Left lung (tissue), 10 donors: ENCODE data around the gene ASCC1. TPM values are rescaled to one million over a fixed set of nuclear protein-coding genes. Genes with fewer than 3 reads are reported as not detected.
"Not testable (repeated sequence)": the region's sequence is repeated elsewhere in the genome, so short reads cannot be mapped to it uniquely, and the experiment has no call there.

Source experiments
- ATAC-seq: fragments of 200-7000 bp; cut with Tn5 transposase; one replicate; pipeline ENCODE4 v1.9.1; 2020; ENCODE audit warnings: moderate library complexity
- DNase-seq, 4 donors: peaks; one replicate each; pipeline ENCODE4 v3.0.0-alpha.2; 2013 to 2020
- H3K27ac ChIP-seq, 2 donors: fragments of 200-600 bp; sonication (generic) in 1 of 2; one replicate each; pipeline versions ENCODE4 v1.5.0 to v1.8.0; 2020 to 2021
- H3K27me3 ChIP-seq, 2 donors: fragments of 200-600 bp; sonication (generic) in 1 of 2; one replicate each; pipeline versions ENCODE4 v1.5.0 to v1.8.0; 2020 to 2021
- H3K36me3 ChIP-seq, 2 donors: fragments of 200-600 bp; sonication (generic) in 1 of 2; one replicate each; pipeline versions ENCODE4 v1.5.0 to v1.8.0; 2020 to 2021
- H3K4me1 ChIP-seq, 2 donors: fragments of 200-600 bp; one replicate each; pipeline ENCODE4 v1.8.0; 2021
- H3K4me3 ChIP-seq, 2 donors: fragments of 200-600 bp; sonication (generic) in 1 of 2; one replicate each; pipeline versions ENCODE4 v1.5.0 to v1.8.0; 2020 to 2021; ENCODE audit warnings: mild to moderate bottlenecking in 1 of 2
- H3K9me3 ChIP-seq, 2 donors: fragments of 200-600 bp; sonication (generic) in 1 of 2; one replicate each; pipeline versions ENCODE4 v1.5.0 to v1.8.0; 2020 to 2021
- CTCF ChIP-seq, 2 donors: fragments of 200-600 bp; sonication (generic) in 1 of 2; IDR thresholded peaks; one replicate each; pipeline versions ENCODE4 v1.5.0 to v1.8.0; 2021; ENCODE audit warnings: antibody characterized with exemption in 2 of 2
- intact Hi-C, 2 donors: fragments of 100-400 bp; cut with DNase I; formaldehyde crosslinking; loops; one replicate each; pipeline versions ENCODE4 v1.11.2 to v1.14.2; 2022
- polyA plus RNA-seq, 6 donors: library from polyadenylated mRNA; unstranded; fragments of 120-200 nt; gene quantifications; one replicate each; pipeline ENCODE4 v1.2.1, GENCODE V29; 2013; ENCODE audit not compliant: insufficient read length in 6 of 6
- total RNA-seq, 2 donors: library from RNA; stranded (reverse); fragmentation: NEBNext Ultra II Directional; extraction: Animal tissue kit (Norgen Biotek cat#: 25700); gene quantifications; one replicate each; pipeline ENCODE4 v1.2.1, GENCODE V29; 2021
- donor health status: DM: no; HTN: yes; CAD: no.
- donor health status: DM: no; HTN: no; CAD: no.

Gene ASCC1
- total and polyA plus RNA-seq, 8 donors, result 27.0 to 48.2 (median 37.4) TPM

- peak overlapping the region; percentile 7 to 66 for H3K27ac ChIP-seq
- ATAC-seq, result no peak
- no peaks in the 10 kb centered on the region for H3K9me3 ChIP-seq
- H3K4me1 ChIP-seq, result peaks cover 37 to 86% of the 10 kb centered on the region in 2 donors
- no peak overlapping the region for H3K4me3 ChIP-seq
- no peaks in the 10 kb centered on the region for H3K36me3 ChIP-seq
- intact Hi-C loops, result no loop called here
- TF ChIP-seq CTCF (IDR thresholded peaks at IDR 0.05), result no peak
- no peaks in the 10 kb centered on the region for H3K27me3 ChIP-seq
- peak in 1 of 4 donors; percentile 0 for DNase-seq
These were observed 37.5 kb upstream of the ASCC1 start for GRCh38 chr10:72253578-72253977.

DNA sequence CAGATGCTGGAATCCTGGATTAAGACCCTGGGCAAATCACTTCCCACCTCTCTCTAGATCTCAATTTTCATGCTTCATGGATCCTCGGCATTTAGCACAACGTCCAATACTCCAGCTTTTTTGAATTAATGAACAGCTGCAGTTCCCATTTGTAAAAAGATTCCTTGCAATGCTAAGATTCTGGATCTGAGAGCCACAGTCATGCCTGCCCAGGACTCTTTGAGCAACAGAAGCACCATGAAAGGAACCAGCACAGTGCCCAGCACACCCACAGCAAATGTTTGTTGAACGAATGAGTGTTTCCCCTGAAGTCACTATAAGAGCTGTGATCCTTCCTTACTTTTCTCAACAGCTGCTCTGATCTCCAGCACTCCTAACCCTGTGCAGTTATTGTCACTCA lies 36.9 kb upstream of the ASCC1 start:
- intact Hi-C loops, result no loop called here
- H3K27me3 ChIP-seq, result no peaks in the 10 kb centered on the region
- H3K36me3 ChIP-seq, result no peaks in the 10 kb centered on the region
- peaks cover 42 to 91% of the 10 kb centered on the region in 2 donors for H3K4me1 ChIP-seq
- ATAC-seq (no peak), DNase-seq (no peak)
- peak overlapping the region; percentile 47 to 66 for H3K27ac ChIP-seq
- H3K4me3 ChIP-seq, result no peak overlapping the region
- H3K9me3 ChIP-seq, result no peaks in the 10 kb centered on the region
- no peak for TF ChIP-seq CTCF (IDR thresholded peaks at IDR 0.05)

- Histone ChIP-seq H3K9me3 (no peaks in the 10 kb centered on the region), H3K27ac (no peak overlapping the region), H3K4me3 (no peak overlapping the region), H3K27me3 (no peaks in the 10 kb centered on the region), H3K36me3 (no peaks in the 10 kb centered on the region), H3K4me1 (peaks cover 41 to 91% of the 10 kb centered on the region in 2 donors)
- DNase-seq, result no peak
- no peak for ATAC-seq
- TF ChIP-seq CTCF (IDR thresholded peaks at IDR 0.05), result no peak
- intact Hi-C loops, result no loop called here
These were observed 35.6 kb upstream of the ASCC1 start for GRCh38 chr10:72251635-72252034.

- H3K9me3 ChIP-seq, result no peaks in the 10 kb centered on the region
- H3K27ac ChIP-seq, result peak overlapping the region in 1 of 2 donors; percentile 28
- DNase-seq (peak in 1 of 4 donors; percentile 55), ATAC-seq (peak; percentile 26)
- no peaks in the 10 kb centered on the region for H3K27me3 ChIP-seq
- intact Hi-C loops, result no loop called here
- H3K36me3 ChIP-seq, result no peaks in the 10 kb centered on the region
- TF ChIP-seq CTCF (IDR thresholded peaks at IDR 0.05), result no peak
- peaks cover 45 to 91% of the 10 kb centered on the region in 2 donors for H3K4me1 ChIP-seq
- no peak overlapping the region for H3K4me3 ChIP-seq
These were observed 34.6 kb upstream of the ASCC1 start for GRCh38 chr10:72250666-72251065.

GRCh38 chr10:72249176-72249862 lies 33.2 kb upstream of the ASCC1 start:
- Histone ChIP-seq H3K27ac (peak overlapping the region; percentile 89 to 90), H3K4me1 (peaks cover 43 to 91% of the 10 kb centered on the region in 2 donors)
- DNase-seq, H3K36me3 ChIP-seq, H3K27me3 ChIP-seq, intact Hi-C loops, H3K9me3 ChIP-seq, ATAC-seq, H3K4me3 ChIP-seq: not testable (repeated sequence)
